Progenitor cell of endocrine pancreas (in vitro differentiated cells): ENCODE results near the gene TEC. TPM values are rescaled to one million over a fixed set of nuclear protein-coding genes. Genes with fewer than 3 reads are reported as not detected.

Experiments
- DNase-seq: peaks from one replicate; pipeline ENCODE4 v3.0.0; 2021; ENCODE audit warnings: low spot score; ENCODE audit not compliant: unreplicated experiment
- H3K27ac Mint-ChIP-seq: 2 replicates; pipeline ENCODE4 v1.8.0; 2021; ENCODE audit warnings: mild to moderate bottlenecking, moderate library complexity, mixed read lengths
- H3K27me3 Mint-ChIP-seq: 2 replicates; pipeline ENCODE4 v1.8.0; 2021; ENCODE audit warnings: mixed read lengths
- H3K36me3 Mint-ChIP-seq: 2 replicates; pipeline ENCODE4 v1.8.0; 2022; ENCODE audit warnings: mixed read lengths; ENCODE audit not compliant: insufficient read depth
- H3K4me1 Mint-ChIP-seq: 2 replicates; pipeline ENCODE4 v1.8.0; 2021; ENCODE audit warnings: low read depth, mixed read lengths
- H3K4me3 Mint-ChIP-seq: 2 replicates; pipeline ENCODE4 v1.8.0; 2021; ENCODE audit warnings: low read depth, mild to moderate bottlenecking, moderate library complexity, mixed read lengths
- H3K9me3 Mint-ChIP-seq: 2 replicates; pipeline ENCODE4 v1.8.0; 2021; ENCODE audit warnings: low read depth, mixed read lengths
- CTCF ChIP-seq: fragments of 200-600 bp; sonication (generic); IDR thresholded peaks from one replicate; pipeline ENCODE4 v1.5.0; 2021; ENCODE audit warnings: antibody characterized with exemption, mild to moderate bottlenecking; ENCODE audit not compliant: unreplicated experiment
- total RNA-seq: library from RNA; stranded (reverse); gene quantifications from 2 replicates; pipeline ENCODE4 v1.2.1, GENCODE V29; 2021

The TEC gene
- total RNA-seq, 1 donor from 2014 or later: 3.4 TPM

GRCh38 chr4:48252313-48252712 is 17.3 kb downstream of the TEC start:
- H3K27ac Mint-ChIP-seq: no peak overlapping the region
- no peak for DNase-seq
- H3K4me3 Mint-ChIP-seq: no peak overlapping the region
- H3K27me3 Mint-ChIP-seq: no peaks in the 10 kb centered on the region
- H3K9me3 Mint-ChIP-seq: peaks cover 5% of the 10 kb centered on the region
- peaks cover 8% of the 10 kb centered on the region for H3K4me1 Mint-ChIP-seq
- TF ChIP-seq CTCF: no peak
- H3K36me3 Mint-ChIP-seq: no peaks in the 10 kb centered on the region

GRCh38 chr4:48250980-48251379 is 18.7 kb downstream of the TEC start:
- peaks cover 5% of the 10 kb centered on the region for H3K9me3 Mint-ChIP-seq
- H3K27me3 Mint-ChIP-seq: no peaks in the 10 kb centered on the region
- no peak for DNase-seq
- H3K36me3 Mint-ChIP-seq: peaks cover 1% of the 10 kb centered on the region
- H3K4me1 Mint-ChIP-seq: peaks cover 8% of the 10 kb centered on the region
- H3K27ac Mint-ChIP-seq: no peak overlapping the region
- no peak for TF ChIP-seq CTCF
- no peak overlapping the region for H3K4me3 Mint-ChIP-seq

GRCh38 chr4:48250343-48250742 is 19.3 kb downstream of the TEC start:
- Mint-ChIP-seq H3K27me3 (no peaks in the 10 kb centered on the region), H3K27ac (no peak overlapping the region), H3K4me3 (no peak overlapping the region), H3K36me3 (peaks cover 1% of the 10 kb centered on the region), H3K9me3 (peaks cover 5% of the 10 kb centered on the region), H3K4me1 (peaks cover 5% of the 10 kb centered on the region)
- DNase-seq: no peak
- no peak for TF ChIP-seq CTCF

DNA sequence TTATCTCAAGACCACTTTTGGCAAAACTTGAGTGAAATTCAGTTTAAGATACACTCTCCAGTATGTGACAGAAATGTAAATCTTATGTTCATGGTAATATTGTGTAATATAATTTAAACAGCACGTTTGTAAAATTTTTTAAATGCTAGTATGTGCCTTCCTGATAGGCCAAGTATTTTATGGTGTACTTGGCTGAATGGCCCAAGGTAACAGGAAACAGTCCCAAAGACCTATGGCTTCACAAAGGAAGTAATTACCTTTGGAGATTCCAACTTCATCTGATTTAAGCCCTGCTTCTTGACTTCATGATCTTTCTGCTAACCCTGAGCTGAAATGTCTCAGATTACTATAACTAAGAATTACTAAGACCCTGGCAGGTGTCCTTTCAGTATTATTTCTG is 20.3 kb downstream of the TEC start:
- DNase-seq: no peak
- H3K9me3 Mint-ChIP-seq: peaks cover 5% of the 10 kb centered on the region
- peaks cover 1% of the 10 kb centered on the region for H3K36me3 Mint-ChIP-seq
- no peak overlapping the region for H3K4me3 Mint-ChIP-seq
- H3K27ac Mint-ChIP-seq: no peak overlapping the region
- peaks cover 5% of the 10 kb centered on the region for H3K4me1 Mint-ChIP-seq
- TF ChIP-seq CTCF: no peak
- H3K27me3 Mint-ChIP-seq: no peaks in the 10 kb centered on the region

GRCh38 chr4:48248559-48248953 is 21.1 kb downstream of the TEC start:
- H3K27ac Mint-ChIP-seq: no peak overlapping the region
- H3K4me3 Mint-ChIP-seq: no peak overlapping the region
- peaks cover 1% of the 10 kb centered on the region for H3K36me3 Mint-ChIP-seq
- DNase-seq: no peak
- H3K27me3 Mint-ChIP-seq: no peaks in the 10 kb centered on the region
- peaks cover 5% of the 10 kb centered on the region for H3K9me3 Mint-ChIP-seq
- TF ChIP-seq CTCF: no peak
- H3K4me1 Mint-ChIP-seq: peaks cover 5% of the 10 kb centered on the region
